Measurements from ENCODE around the gene BIN1.

Gene BIN1

DNA sequence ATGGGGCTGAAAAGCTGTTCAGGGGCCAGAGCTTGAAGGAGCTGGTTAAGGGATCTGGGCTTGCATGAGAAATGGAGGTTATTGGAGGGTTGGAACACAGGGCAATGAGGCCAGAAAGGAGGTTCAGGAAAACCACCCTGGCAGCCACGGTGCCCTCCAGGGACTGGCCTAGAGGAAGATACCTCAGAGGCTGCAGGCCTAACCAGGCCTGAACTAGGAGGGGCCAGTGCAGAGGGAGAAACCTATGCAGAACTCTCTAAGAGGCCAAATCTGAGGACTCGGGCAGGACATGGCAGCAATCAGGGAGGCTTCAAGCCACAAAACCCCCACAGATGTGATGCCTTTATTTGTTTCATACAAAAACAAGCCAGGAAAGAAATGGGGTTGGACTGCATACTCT lies 66.8 kb downstream of the BIN1 start:
- POLR2A ChIA-PET (ENCODE audit: low non-redundant PET) = no interaction called here
- no peak for DNase-seq (ENCODE audit: low spot score)
- TF ChIP-seq, protein P1, sequence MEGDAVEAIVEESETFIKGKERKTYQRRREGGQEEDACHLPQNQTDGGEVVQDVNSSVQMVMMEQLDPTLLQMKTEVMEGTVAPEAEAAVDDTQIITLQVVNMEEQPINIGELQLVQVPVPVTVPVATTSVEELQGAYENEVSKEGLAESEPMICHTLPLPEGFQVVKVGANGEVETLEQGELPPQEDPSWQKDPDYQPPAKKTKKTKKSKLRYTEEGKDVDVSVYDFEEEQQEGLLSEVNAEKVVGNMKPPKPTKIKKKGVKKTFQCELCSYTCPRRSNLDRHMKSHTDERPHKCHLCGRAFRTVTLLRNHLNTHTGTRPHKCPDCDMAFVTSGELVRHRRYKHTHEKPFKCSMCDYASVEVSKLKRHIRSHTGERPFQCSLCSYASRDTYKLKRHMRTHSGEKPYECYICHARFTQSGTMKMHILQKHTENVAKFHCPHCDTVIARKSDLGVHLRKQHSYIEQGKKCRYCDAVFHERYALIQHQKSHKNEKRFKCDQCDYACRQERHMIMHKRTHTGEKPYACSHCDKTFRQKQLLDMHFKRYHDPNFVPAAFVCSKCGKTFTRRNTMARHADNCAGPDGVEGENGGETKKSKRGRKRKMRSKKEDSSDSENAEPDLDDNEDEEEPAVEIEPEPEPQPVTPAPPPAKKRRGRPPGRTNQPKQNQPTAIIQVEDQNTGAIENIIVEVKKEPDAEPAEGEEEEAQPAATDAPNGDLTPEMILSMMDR (conservative IDR thresholded peaks at IDR 0.05; ENCODE audit: low read depth) = no peak
- CTCF ChIA-PET = interaction anchor here (0.6 kb wide), 1 partner anchor 137 kb away, joined by 3 read pairs; no protein-coding TSS in a partner anchor
- H3K27ac ChIP-seq = no peak overlapping the region

GRCh38 chr2:127039387-127040031 lies 67.4 kb downstream of the BIN1 start:
- ChIA-PET POLR2A (ENCODE audit: low non-redundant PET) (no interaction called here), CTCF (interaction anchor here (0.6 kb wide), 1 partner anchor 40 kb away, joined by 3 read pairs; no protein-coding TSS in a partner anchor)
- no peak for DNase-seq (ENCODE audit: low spot score)
- no peak overlapping the region for H3K27ac ChIP-seq
- TF ChIP-seq, protein P1 (conservative IDR thresholded peaks at IDR 0.05; ENCODE audit: low read depth) = no peak

- TF ChIP-seq, protein P1 (conservative IDR thresholded peaks at IDR 0.05; ENCODE audit: low read depth) = no peak
- H3K27ac ChIP-seq = no peak overlapping the region
- POLR2A ChIA-PET (ENCODE audit: low non-redundant PET) = no interaction called here
- no peak for DNase-seq (ENCODE audit: low spot score)
- CTCF ChIA-PET = interaction anchor here (0.7 to 1.5 kb wide), 2 partner anchors 12 to 65 kb away, joined by 3 to 6 read pairs; no protein-coding TSS in a partner anchor
These were observed 69.5 kb downstream of the BIN1 start for GRCh38 chr2:127037476-127037875.

DNA sequence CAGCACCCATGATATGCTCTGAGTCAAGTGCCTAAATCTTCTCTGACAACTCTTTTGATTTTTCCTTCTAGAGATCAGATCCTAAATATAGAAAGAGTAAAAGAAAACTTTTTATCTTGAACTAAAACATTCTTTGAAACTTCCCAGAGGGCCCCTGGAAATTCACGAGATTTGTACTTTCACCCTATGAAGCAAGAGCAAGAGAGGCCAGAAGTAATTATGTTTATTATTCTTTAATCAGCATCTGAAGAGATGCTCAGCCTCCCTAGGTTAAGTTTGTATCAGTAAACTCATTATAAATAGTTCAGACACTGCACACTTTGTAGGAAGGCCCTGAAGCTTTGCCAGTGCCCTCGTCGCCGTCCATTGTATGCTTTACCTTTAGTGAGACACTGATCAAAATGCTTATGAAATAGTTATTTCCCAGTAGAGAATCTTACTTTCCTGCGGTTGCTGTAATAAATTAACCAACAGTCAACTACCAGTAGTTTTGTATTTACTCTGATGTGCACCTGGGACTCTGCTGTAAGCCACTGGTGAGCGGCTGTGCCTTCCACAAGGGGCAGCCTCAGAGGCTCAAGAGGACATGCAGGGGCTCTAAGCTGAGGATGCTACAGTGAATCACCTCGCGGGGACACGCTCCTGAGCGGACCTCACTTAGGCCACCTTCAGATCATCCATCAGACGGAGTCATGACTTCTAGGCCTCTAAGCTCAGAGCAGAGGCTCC lies 71.9 kb downstream of the BIN1 start:
- H3K27ac ChIP-seq = no peak overlapping the region
- POLR2A ChIA-PET (ENCODE audit: low non-redundant PET) = no interaction called here
- TF ChIP-seq, protein P1 (conservative IDR thresholded peaks at IDR 0.05; ENCODE audit: low read depth) = no peak
- CTCF ChIA-PET = interaction anchor here (0.6 kb wide), 1 partner anchor 10 kb away, joined by 3 read pairs; no protein-coding TSS in a partner anchor
- no peak for DNase-seq (ENCODE audit: low spot score)

GRCh38 chr2:127034051-127034450 lies 72.9 kb downstream of the BIN1 start:
- TF ChIP-seq, protein P1 (conservative IDR thresholded peaks at IDR 0.05; ENCODE audit: low read depth) = no peak
- POLR2A ChIA-PET (ENCODE audit: low non-redundant PET) = no interaction called here
- no peak overlapping the region for H3K27ac ChIP-seq
- CTCF ChIA-PET = no interaction called here
- no peak for DNase-seq (ENCODE audit: low spot score)

DNA sequence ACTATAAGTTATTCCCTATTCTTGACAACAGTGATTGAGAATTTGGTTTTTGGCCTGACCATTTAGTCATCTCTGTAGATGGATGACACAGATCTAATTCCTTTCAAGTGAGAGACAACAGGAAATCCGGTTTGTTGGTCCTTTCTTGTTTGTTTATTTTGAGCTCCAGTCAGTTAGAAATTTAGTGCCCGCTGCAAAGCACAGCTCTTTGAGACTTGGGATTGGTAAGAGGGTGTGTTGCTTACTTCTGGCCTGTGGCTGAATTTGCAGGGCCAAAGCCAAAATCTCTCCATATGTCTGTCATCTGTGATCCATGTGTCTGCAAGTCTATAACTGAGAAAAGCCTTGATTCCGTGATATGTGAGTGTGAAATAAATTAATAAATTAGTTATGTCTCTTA lies 74.3 kb downstream of the BIN1 start:
- CTCF ChIA-PET = interaction anchor here (0.6 to 1.2 kb wide), 2 partner anchors 18 to 139 kb away, joined by 3 read pairs; no protein-coding TSS in a partner anchor
- no peak for DNase-seq (ENCODE audit: low spot score)
- H3K27ac ChIP-seq = no peak overlapping the region
- TF ChIP-seq, protein P1 (conservative IDR thresholded peaks at IDR 0.05; ENCODE audit: low read depth) = no peak
- POLR2A ChIA-PET (ENCODE audit: low non-redundant PET) = no interaction called here
